GM12878 (cell line): ENCODE measurements around the gene REPIN1. TPM values are rescaled to one million over a fixed set of nuclear protein-coding genes. Genes with fewer than 3 reads are reported as not detected.

ENCODE experiments used
- ATAC-seq: fragments of 200-7000 bp; cut with Tn5 transposase; 3 replicates; pipeline ENCODE4 v1.9.1; 2020; ENCODE audit warnings: mild to moderate bottlenecking, moderate library complexity
- BruUV-seq: library from RNA; stranded (reverse); fragments of 400-500 nt; replicated peaks from 2 replicates; lab custom pipeline; 2021; lab: Mats Ljungman, UMichigan
- CTCF ChIA-PET: fragments of 300-600 bp; sonication (Branson Sonifier 250); formaldehyde crosslinking; extraction: SDS; loops from one replicate; lab custom pipeline; 2021; ENCODE audit warnings: inconsistent platforms; lab: Yijun Ruan, JAX
- POLR2A ChIA-PET: fragments of 350-600 bp; formaldehyde crosslinking; extraction: SDS; loops from one replicate; lab custom pipeline; 2021; ENCODE audit warnings: inconsistent platforms; lab: Charles Lee
- RAD21 ChIA-PET: fragments of 300-600 bp; sonication (Branson Sonifier 250); formaldehyde crosslinking; loops from one replicate; lab custom pipeline; 2023; ENCODE audit warnings: antibody characterized with exemption; ENCODE audit not compliant: unreplicated experiment; lab: Charles Lee
- SMC1A ChIA-PET: fragments of 300-600 bp; sonication (Branson Sonifier 250); formaldehyde crosslinking; loops from one replicate; lab custom pipeline; 2023; ENCODE audit not compliant: unreplicated experiment, uncharacterized antibody; lab: Charles Lee
- DNase-seq: peaks from one replicate; pipeline ENCODE4 v3.0.0-alpha.2; 2011; ENCODE audit warnings: low read depth, low spot score
- FAIRE-seq: peaks from 3 replicates; lab custom pipeline; 2011; peaks lifted over from hg19 to GRCh38; lab: Jason Lieb, UNC
- H2AFZ ChIP-seq: 2 replicates; pipeline ENCODE4 v1.6.0; 2011; ENCODE audit warnings: low read depth, low read length, control low read depth; ENCODE audit not compliant: control insufficient read depth
- H3K27ac ChIP-seq: 2 replicates; pipeline ENCODE4 v1.5.1; 2011; ENCODE audit warnings: control low read depth; ENCODE audit not compliant: control insufficient read depth, insufficient read depth
- H3K27me3 ChIP-seq, 2 experiments: replicated peaks in 1 of 2; 2 replicates each; pipeline versions ENCODE4 v1.6.0 to v1.6.1; 2011; ENCODE audit warnings: low read length in 1 of 2; ENCODE audit not compliant: control insufficient read depth in 2 of 2, insufficient read depth in 2 of 2
- H3K36me3 ChIP-seq, 2 experiments: 2 replicates each; pipeline ENCODE4 v1.5.1; 2011; ENCODE audit warnings: low read length in 1 of 2; ENCODE audit not compliant: control insufficient read depth in 2 of 2, insufficient read depth in 2 of 2
- H3K4me1 ChIP-seq: 2 replicates; pipeline ENCODE4 v1.6.1; 2011; ENCODE audit warnings: mild to moderate bottlenecking, low read length, moderate library complexity, mixed read lengths; ENCODE audit not compliant: control insufficient read depth, insufficient read depth
- H3K4me2 ChIP-seq: 2 replicates; pipeline ENCODE4 v1.6.0; 2011; ENCODE audit warnings: control low read depth; ENCODE audit not compliant: control insufficient read depth, insufficient read depth
- H3K4me3 ChIP-seq: fragments of 200-600 bp; sonication (generic); 2 replicates; pipeline ENCODE4 v1.5.1; 2016
- H3K79me2 ChIP-seq: 2 replicates; pipeline ENCODE4 v1.6.0; 2011; ENCODE audit warnings: low read length; ENCODE audit not compliant: control insufficient read depth, insufficient read depth
- H3K9ac ChIP-seq: 2 replicates; pipeline ENCODE4 v1.8.0; 2011; ENCODE audit warnings: low read length, control low read depth, mixed read lengths; ENCODE audit not compliant: control insufficient read depth, insufficient read depth
- H3K9me3 ChIP-seq: replicated peaks from 3 replicates; pipeline ENCODE4 v1.5.1; 2011; ENCODE audit warnings: mild to moderate bottlenecking, low read length; ENCODE audit not compliant: control insufficient read depth, insufficient read depth
- H4K20me1 ChIP-seq: 2 replicates; pipeline ENCODE4 v1.6.0; 2011; ENCODE audit not compliant: control insufficient read depth, insufficient read depth
- BACH1 ChIP-seq: fragments of 450-650 bp; IDR thresholded peaks from 2 replicates; pipeline ENCODE4 v1.6.1; 2017; ENCODE audit warnings: mild to moderate bottlenecking, borderline replicate concordance
- CBFB ChIP-seq: IDR thresholded peaks from 2 replicates; pipeline ENCODE4 v1.6.1; 2016; ENCODE audit warnings: antibody characterized with exemption, low read depth
- CHD2 ChIP-seq: IDR thresholded peaks from 2 replicates; pipeline ENCODE4 v1.6.1; 2011; ENCODE audit warnings: low read depth, low read length, improper control_type of control experiment, borderline replicate concordance
- CREM ChIP-seq: IDR thresholded peaks from 2 replicates; pipeline ENCODE4 v1.6.1; 2014; ENCODE audit warnings: antibody characterized with exemption, low read depth
- EP300 ChIP-seq, 2 experiments: fragments of 150-350 bp in 1 of 2; IDR thresholded peaks; 2 replicates each; pipeline ENCODE4 v1.6.1; 2011 to 2012; ENCODE audit warnings: low read depth in 2 of 2, low read length in 2 of 2, borderline replicate concordance in 1 of 2, improper control_type of control experiment in 1 of 2, inconsistent platforms in 1 of 2; ENCODE audit not compliant: control insufficient read depth in 1 of 2
- IKZF2 ChIP-seq, 2 experiments: fragments of 450-650 bp; IDR thresholded peaks; 2 replicates each; pipeline ENCODE4 v1.6.1; 2017; ENCODE audit warnings: mild to moderate bottlenecking in 2 of 2, moderate library complexity in 2 of 2
- MTA2 ChIP-seq: fragments of 450-650 bp; IDR thresholded peaks from 2 replicates; pipeline ENCODE4 v1.6.1; 2016; ENCODE audit warnings: low read depth, mild to moderate bottlenecking, moderate library complexity
- NR2C1 ChIP-seq: fragments of 450-650 bp; IDR thresholded peaks from 2 replicates; pipeline ENCODE4 v1.6.1; 2017; ENCODE audit warnings: antibody characterized with exemption, mild to moderate bottlenecking, moderate library complexity
- RAD51 ChIP-seq: fragments of 450-650 bp; IDR thresholded peaks from 2 replicates; pipeline ENCODE4 v1.6.1; 2016; ENCODE audit warnings: moderate library complexity, mild to moderate bottlenecking, inconsistent platforms
- TCF12 ChIP-seq: IDR thresholded peaks from 2 replicates; pipeline ENCODE4 v1.6.1; 2011; ENCODE audit warnings: low read depth, mild to moderate bottlenecking, low read length
- ZNF217 ChIP-seq: fragments of 450-650 bp; IDR thresholded peaks from 2 replicates; pipeline ENCODE4 v1.6.1; 2017; ENCODE audit warnings: antibody characterized with exemption, mild to moderate bottlenecking
- WGBS: methylation state at CpG from one replicate; pipeline ENCODE4 v1.1.6; 2016; ENCODE audit warnings: low lambda C conversion rate; ENCODE audit not compliant: insufficient replicate concordance, insufficient coverage; ENCODE audit errors: missing lambda C conversion rate; 5-methylcytosine and 5-hydroxymethylcytosine counted together
- in situ Hi-C: fragments of 300-500 bp; cut with MboI; formaldehyde crosslinking; loops from 9 replicates; pipeline ENCODE4 v1.14.3; 2018; ENCODE audit warnings: mixed read lengths
- intact Hi-C: fragments of 100-400 bp; cut with micrococcal nuclease; formaldehyde crosslinking; loops from one replicate; pipeline ENCODE4 v1.14.2; 2022; ENCODE audit not compliant: unreplicated experiment
- polyA plus RNA-seq, 11 experiments: library from polyadenylated mRNA; depleted of rRNA in 4 of 11; unstranded in 6 of 11; stranded (reverse) in 5 of 11; fragments of >200 nt; fragmentation: Nextera tagmentation in 4 of 11; fragmentation: Illumina TruSeq in 1 of 11; extraction: Ambion mirVana in 4 of 11; extraction: Trizol in 1 of 11; gene quantifications; 1 replicate in 1 of 11; 2 replicates in 10 of 11; pipeline versions ENCODE4 v1.2.1 to v1.2.3, GENCODE V29; 2011 to 2016; ENCODE audit warnings: inconsistent platforms in 2 of 11, missing spikeins in 2 of 11, low read depth in 1 of 11
- total RNA-seq, 4 experiments: library from RNA; depleted of rRNA in 3 of 4; stranded (reverse); fragments of >200 nt in 3 of 4; fragmentation: Illumina TruSeq in 1 of 4; extraction: Trizol in 1 of 4; gene quantifications; 2 replicates each; pipeline versions ENCODE4 v1.2.1 to v1.2.3, GENCODE V29; 2013 to 2021
- TF ChIP-seq, protein P1 (sequence below): fragments of 450-650 bp; IDR thresholded peaks from 2 replicates; pipeline ENCODE4 v1.6.1; 2016; ENCODE audit warnings: mild to moderate bottlenecking, moderate library complexity, borderline replicate concordance
- TF ChIP-seq, protein P2 (sequence below): fragments of 450-650 bp; IDR thresholded peaks from 2 replicates; pipeline ENCODE4 v1.6.1; 2017; ENCODE audit warnings: mild to moderate bottlenecking, low read depth, inconsistent platforms; ENCODE audit not compliant: poor library complexity, severe bottlenecking

REPIN1 gene
- total and polyA plus RNA-seq, 10 of the 15 experiments (the other 5 are each of a cell fraction or from before 2014, with no cell fraction given): 5.1 to 172 (median 76.9) TPM

DNA sequence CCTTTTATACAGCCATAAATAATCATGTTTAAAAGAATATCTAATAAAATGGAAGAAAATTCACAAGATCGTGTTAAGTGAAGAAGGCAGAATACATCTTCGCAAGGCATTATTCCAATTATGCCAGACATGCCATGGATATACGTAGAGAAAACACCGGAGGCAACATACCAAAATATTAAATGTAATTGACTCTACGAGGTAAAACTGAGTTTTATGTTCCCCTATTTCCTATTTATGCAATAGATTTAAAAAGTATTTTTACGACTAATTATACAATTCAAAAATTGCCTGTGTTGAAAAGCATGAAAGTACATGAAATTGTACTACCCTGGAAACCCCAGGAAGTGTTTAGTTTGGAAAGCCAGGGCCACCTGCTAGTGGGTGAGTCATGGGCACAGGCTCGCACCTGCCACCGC, 936 bp upstream of the REPIN1 start:
- intact Hi-C loops (loop anchor here (1.0 to 2.0 kb wide), 2 partner anchors 12 to 45 kb away; partner anchors contain the start of genes ACTR3C, LRRC61 and ZNF775), in situ Hi-C loops (no loop called here)
- peak overlapping the region; percentile 97 for H3K27ac ChIP-seq
- no TSS peak for BruUV-seq
- H2AFZ ChIP-seq: peak overlapping the region; percentile 69
- peak overlapping the region; percentile 93 for H3K4me2 ChIP-seq
- no peak for DNase-seq
- H4K20me1 ChIP-seq: no peaks in the 10 kb centered on the region; the same call in 1 of the 2 replicates
- H3K27me3 ChIP-seq: no peaks in the 10 kb centered on the region
- SMC1A ChIA-PET: interaction anchor here (0.8 to 5.6 kb wide), 7 partner anchors 8 to 66 kb away, joined by 3 to 41 read pairs (median 6); a partner anchor contains a TSS
- H3K4me3 ChIP-seq: peak overlapping the region; percentile 96
- RAD21 ChIA-PET: interaction anchor here (0.9 to 5.3 kb wide), 7 partner anchors 8 to 66 kb away, joined by 3 to 45 read pairs (median 11); a partner anchor contains a TSS
- CTCF ChIA-PET: interaction anchor here (0.9 to 7.7 kb wide), 9 partner anchors 10 to 54 kb away, joined by 3 to 70 read pairs (median 7); a partner anchor contains a TSS
- H3K9ac ChIP-seq: peak overlapping the region; percentile 99
- no peak for ATAC-seq
- 39% methylated on average over 8 of the region's 8 CpGs for WGBS
- H3K9me3 ChIP-seq: no peaks in the 10 kb centered on the region
- TF ChIP-seq BACH1 (peak; percentile 28; the same call in 1 of the 2 replicates), MTA2 (peak; percentile 52; the same call in 1 of the 2 replicates), NR2C1 (no peak; the same call in 1 of the 2 replicates), CBFB (0 out of 2 replicates have a peak, but pooled peaks have one; percentile 56), TCF12 (peak; percentile 91), EP300 (IDR thresholded peaks at IDR 0.05; ENCODE audit: borderline replicate concordance in 1 of 2, control insufficient read depth in 1 of 2, low read depth in 2 of 2, low read length in 2 of 2) (0 out of 4 replicates have a peak, but pooled peaks of 1 of the 2 experiments have one; percentile 46), RAD51 (peak; percentile 36), IKZF2 (IDR thresholded peaks at IDR 0.05) (peak in 1 of 2 experiments; percentile 80; a peak in 2 of 4 replicates), CREM (no peak), CHD2 (no peak), ZNF217 (0 out of 2 replicates have a peak, but pooled peaks have one; percentile 56)
- TF ChIP-seq, protein P1, sequence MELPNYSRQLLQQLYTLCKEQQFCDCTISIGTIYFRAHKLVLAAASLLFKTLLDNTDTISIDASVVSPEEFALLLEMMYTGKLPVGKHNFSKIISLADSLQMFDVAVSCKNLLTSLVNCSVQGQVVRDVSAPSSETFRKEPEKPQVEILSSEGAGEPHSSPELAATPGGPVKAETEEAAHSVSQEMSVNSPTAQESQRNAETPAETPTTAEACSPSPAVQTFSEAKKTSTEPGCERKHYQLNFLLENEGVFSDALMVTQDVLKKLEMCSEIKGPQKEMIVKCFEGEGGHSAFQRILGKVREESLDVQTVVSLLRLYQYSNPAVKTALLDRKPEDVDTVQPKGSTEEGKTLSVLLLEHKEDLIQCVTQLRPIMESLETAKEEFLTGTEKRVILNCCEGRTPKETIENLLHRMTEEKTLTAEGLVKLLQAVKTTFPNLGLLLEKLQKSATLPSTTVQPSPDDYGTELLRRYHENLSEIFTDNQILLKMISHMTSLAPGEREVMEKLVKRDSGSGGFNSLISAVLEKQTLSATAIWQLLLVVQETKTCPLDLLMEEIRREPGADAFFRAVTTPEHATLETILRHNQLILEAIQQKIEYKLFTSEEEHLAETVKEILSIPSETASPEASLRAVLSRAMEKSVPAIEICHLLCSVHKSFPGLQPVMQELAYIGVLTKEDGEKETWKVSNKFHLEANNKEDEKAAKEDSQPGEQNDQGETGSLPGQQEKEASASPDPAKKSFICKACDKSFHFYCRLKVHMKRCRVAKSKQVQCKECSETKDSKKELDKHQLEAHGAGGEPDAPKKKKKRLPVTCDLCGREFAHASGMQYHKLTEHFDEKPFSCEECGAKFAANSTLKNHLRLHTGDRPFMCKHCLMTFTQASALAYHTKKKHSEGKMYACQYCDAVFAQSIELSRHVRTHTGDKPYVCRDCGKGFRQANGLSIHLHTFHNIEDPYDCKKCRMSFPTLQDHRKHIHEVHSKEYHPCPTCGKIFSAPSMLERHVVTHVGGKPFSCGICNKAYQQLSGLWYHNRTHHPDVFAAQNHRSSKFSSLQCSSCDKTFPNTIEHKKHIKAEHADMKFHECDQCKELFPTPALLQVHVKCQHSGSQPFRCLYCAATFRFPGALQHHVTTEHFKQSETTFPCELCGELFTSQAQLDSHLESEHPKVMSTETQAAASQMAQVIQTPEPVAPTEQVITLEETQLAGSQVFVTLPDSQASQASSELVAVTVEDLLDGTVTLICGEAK: peak; percentile 33; the same call in 1 of the 2 replicates
- TF ChIP-seq, protein P2, sequence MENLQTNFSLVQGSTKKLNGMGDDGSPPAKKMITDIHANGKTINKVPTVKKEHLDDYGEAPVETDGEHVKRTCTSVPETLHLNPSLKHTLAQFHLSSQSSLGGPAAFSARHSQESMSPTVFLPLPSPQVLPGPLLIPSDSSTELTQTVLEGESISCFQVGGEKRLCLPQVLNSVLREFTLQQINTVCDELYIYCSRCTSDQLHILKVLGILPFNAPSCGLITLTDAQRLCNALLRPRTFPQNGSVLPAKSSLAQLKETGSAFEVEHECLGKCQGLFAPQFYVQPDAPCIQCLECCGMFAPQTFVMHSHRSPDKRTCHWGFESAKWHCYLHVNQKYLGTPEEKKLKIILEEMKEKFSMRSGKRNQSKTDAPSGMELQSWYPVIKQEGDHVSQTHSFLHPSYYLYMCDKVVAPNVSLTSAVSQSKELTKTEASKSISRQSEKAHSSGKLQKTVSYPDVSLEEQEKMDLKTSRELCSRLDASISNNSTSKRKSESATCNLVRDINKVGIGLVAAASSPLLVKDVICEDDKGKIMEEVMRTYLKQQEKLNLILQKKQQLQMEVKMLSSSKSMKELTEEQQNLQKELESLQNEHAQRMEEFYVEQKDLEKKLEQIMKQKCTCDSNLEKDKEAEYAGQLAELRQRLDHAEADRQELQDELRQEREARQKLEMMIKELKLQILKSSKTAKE: peak; percentile 91
- POLR2A ChIA-PET: interaction anchor here (0.9 to 4.9 kb wide), 8 partner anchors 10 to 47 kb away, joined by 3 to 46 read pairs (median 10); a partner anchor contains a TSS
- H3K36me3 ChIP-seq: peaks cover 10 to 14% of the 10 kb centered on the region in 2 experiments
- FAIRE-seq: no peak
- H3K79me2 ChIP-seq: peaks cover 50% of the 10 kb centered on the region
- H3K4me1 ChIP-seq: peaks cover 29% of the 10 kb centered on the region
